ENCODE results near the gene ARHGAP18.

The ARHGAP18 gene

DNA sequence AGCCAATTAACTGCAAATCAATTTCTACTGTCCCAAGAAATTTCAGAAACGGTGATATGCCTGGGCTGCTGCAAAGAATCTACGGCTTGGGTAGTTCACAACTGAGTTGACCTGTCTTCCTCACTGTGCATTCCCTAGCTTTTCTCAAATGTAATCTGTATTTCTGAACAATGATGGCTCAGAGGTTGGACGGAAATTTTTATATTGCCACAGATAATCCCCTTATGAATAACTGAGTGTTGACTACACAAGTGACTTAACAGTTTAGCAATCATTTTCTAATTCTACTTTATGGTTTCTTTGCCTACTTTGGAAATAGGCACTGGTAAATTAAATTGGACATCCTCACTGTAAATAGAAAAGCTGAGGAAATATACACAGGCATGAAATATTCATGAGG is 94.5 kb downstream of the ARHGAP18 start:
- Histone ChIP-seq H3K36me3 (ENCODE audit: insufficient read depth, low read length) (no peaks in the 10 kb centered on the region; the same call in 1 of the 2 replicates), H3K9me2 (replicated peaks; ENCODE audit: low read depth, low read length) (no peaks in the 10 kb centered on the region), H3K4me3 (ENCODE audit: low read length, poor library complexity, severe bottlenecking) (no peak overlapping the region), H3K4me1 (ENCODE audit: insufficient read depth, low read length, poor library complexity, severe bottlenecking) (no peaks in the 10 kb centered on the region), H3K4me2 (ENCODE audit: low read depth, low read length, poor library complexity, severe bottlenecking) (no peak overlapping the region), H3F3A (ENCODE audit: low read depth) (0 out of 2 replicates have a peak, but pooled peaks cover under 1% of the 10 kb centered on the region), H2AFZ (ENCODE audit: low read length) (no peak overlapping the region), H4K20me1 (ENCODE audit: insufficient read depth, low read length, poor library complexity, severe bottlenecking) (no peaks in the 10 kb centered on the region), H3K27me3 (ENCODE audit: insufficient read depth, low read length, poor library complexity, severe bottlenecking) (no peaks in the 10 kb centered on the region), H3K9ac (ENCODE audit: low read depth, low read length, poor library complexity, severe bottlenecking) (no peak overlapping the region), H3K9me3 (ENCODE audit: insufficient read depth, low read depth, low read length) (no peaks in the 10 kb centered on the region), H3K79me2 (ENCODE audit: insufficient read depth, low read length) (no peaks in the 10 kb centered on the region)
- TF ChIP-seq, protein P1, sequence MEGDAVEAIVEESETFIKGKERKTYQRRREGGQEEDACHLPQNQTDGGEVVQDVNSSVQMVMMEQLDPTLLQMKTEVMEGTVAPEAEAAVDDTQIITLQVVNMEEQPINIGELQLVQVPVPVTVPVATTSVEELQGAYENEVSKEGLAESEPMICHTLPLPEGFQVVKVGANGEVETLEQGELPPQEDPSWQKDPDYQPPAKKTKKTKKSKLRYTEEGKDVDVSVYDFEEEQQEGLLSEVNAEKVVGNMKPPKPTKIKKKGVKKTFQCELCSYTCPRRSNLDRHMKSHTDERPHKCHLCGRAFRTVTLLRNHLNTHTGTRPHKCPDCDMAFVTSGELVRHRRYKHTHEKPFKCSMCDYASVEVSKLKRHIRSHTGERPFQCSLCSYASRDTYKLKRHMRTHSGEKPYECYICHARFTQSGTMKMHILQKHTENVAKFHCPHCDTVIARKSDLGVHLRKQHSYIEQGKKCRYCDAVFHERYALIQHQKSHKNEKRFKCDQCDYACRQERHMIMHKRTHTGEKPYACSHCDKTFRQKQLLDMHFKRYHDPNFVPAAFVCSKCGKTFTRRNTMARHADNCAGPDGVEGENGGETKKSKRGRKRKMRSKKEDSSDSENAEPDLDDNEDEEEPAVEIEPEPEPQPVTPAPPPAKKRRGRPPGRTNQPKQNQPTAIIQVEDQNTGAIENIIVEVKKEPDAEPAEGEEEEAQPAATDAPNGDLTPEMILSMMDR (conservative IDR thresholded peaks at IDR 0.05; ENCODE audit: low read length): no peak
- TF ChIP-seq EZH2phosphoT487 (IDR thresholded peaks at IDR 0.05; ENCODE audit: borderline replicate concordance): no peak

DNA sequence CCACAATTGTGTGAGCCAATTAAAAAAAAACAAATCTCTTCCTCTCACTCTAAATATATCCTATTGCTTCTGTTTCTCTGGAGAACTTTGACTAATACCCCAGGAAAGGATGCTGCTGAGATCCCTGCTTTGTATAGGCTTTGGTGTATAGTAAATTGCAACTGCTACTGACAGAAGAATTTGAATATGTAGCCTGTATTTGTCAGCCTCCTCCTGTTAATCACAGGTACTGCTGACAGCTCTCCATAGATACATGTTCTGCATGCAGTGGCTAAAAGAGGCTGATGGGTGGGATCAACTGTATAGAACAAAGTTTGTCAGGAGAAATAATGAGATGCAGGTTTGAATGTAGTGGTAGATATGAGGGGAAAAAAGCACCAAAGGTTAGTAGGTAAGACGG is 95.0 kb downstream of the ARHGAP18 start:
- H2AFZ ChIP-seq (ENCODE audit: low read length): no peak overlapping the region
- H3K36me3 ChIP-seq (ENCODE audit: insufficient read depth, low read length): no peaks in the 10 kb centered on the region; the same call in 1 of the 2 replicates
- no peak for TF ChIP-seq EZH2phosphoT487 (IDR thresholded peaks at IDR 0.05; ENCODE audit: borderline replicate concordance)
- TF ChIP-seq, protein P1 (conservative IDR thresholded peaks at IDR 0.05; ENCODE audit: low read length): no peak
- H3K9ac ChIP-seq (ENCODE audit: low read depth, low read length, poor library complexity, severe bottlenecking): no peak overlapping the region
- no peak overlapping the region for H3K4me3 ChIP-seq (ENCODE audit: low read length, poor library complexity, severe bottlenecking)
- no peaks in the 10 kb centered on the region for H4K20me1 ChIP-seq (ENCODE audit: insufficient read depth, low read length, poor library complexity, severe bottlenecking)
- H3K4me1 ChIP-seq (ENCODE audit: insufficient read depth, low read length, poor library complexity, severe bottlenecking): no peaks in the 10 kb centered on the region
- no peaks in the 10 kb centered on the region for H3F3A ChIP-seq (ENCODE audit: low read depth)
- no peaks in the 10 kb centered on the region for H3K9me2 ChIP-seq (replicated peaks; ENCODE audit: low read depth, low read length)
- no peak overlapping the region for H3K4me2 ChIP-seq (ENCODE audit: low read depth, low read length, poor library complexity, severe bottlenecking)
- H3K27me3 ChIP-seq (ENCODE audit: insufficient read depth, low read length, poor library complexity, severe bottlenecking): no peaks in the 10 kb centered on the region
- H3K9me3 ChIP-seq (ENCODE audit: insufficient read depth, low read depth, low read length): no peaks in the 10 kb centered on the region
- no peaks in the 10 kb centered on the region for H3K79me2 ChIP-seq (ENCODE audit: insufficient read depth, low read length)

DNA sequence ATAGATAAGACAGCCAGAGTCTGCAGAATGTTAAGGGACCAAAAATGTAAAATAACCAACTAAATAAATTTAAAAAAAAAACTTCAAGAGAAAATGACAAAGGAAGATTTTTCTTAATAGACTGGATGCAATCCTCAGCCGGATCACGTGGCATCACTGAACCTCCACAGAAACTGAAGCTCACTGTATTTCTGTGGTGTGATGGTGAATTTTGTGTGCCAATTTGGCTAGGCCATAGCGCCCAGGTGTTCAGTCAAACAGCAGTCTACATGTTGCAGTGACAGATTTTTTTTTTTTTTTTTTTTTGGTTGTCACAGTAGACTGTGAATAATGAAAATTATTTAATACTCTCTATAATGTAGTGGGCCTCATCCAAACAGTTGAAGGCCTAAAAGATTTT is 95.5 kb downstream of the ARHGAP18 start:
- Histone ChIP-seq H3K27me3 (ENCODE audit: insufficient read depth, low read length, poor library complexity, severe bottlenecking) (no peaks in the 10 kb centered on the region), H3F3A (ENCODE audit: low read depth) (no peaks in the 10 kb centered on the region), H3K4me1 (ENCODE audit: insufficient read depth, low read length, poor library complexity, severe bottlenecking) (no peaks in the 10 kb centered on the region), H3K36me3 (ENCODE audit: insufficient read depth, low read length) (no peaks in the 10 kb centered on the region; the same call in 1 of the 2 replicates), H3K9ac (ENCODE audit: low read depth, low read length, poor library complexity, severe bottlenecking) (no peak overlapping the region), H2AFZ (ENCODE audit: low read length) (no peak overlapping the region), H3K4me2 (ENCODE audit: low read depth, low read length, poor library complexity, severe bottlenecking) (no peak overlapping the region), H4K20me1 (ENCODE audit: insufficient read depth, low read length, poor library complexity, severe bottlenecking) (no peaks in the 10 kb centered on the region), H3K79me2 (ENCODE audit: insufficient read depth, low read length) (no peaks in the 10 kb centered on the region), H3K4me3 (ENCODE audit: low read length, poor library complexity, severe bottlenecking) (no peak overlapping the region), H3K9me2 (replicated peaks; ENCODE audit: low read depth, low read length) (no peaks in the 10 kb centered on the region), H3K9me3 (ENCODE audit: insufficient read depth, low read depth, low read length) (no peaks in the 10 kb centered on the region)
- TF ChIP-seq EZH2phosphoT487 (IDR thresholded peaks at IDR 0.05; ENCODE audit: borderline replicate concordance): no peak
- TF ChIP-seq, protein P1 (conservative IDR thresholded peaks at IDR 0.05; ENCODE audit: low read length): no peak
